Esophagus squamous epithelium (tissue), 5 donors: ENCODE measurements around the gene HMX2. TPM values are rescaled to one million over a fixed set of nuclear protein-coding genes. Genes with fewer than 3 reads are reported as not detected.

Source experiments
- DNase-seq: peaks from one replicate; lab custom pipeline; 2025; lab: John Stamatoyannopoulos, UW
- H3K27ac ChIP-seq, 4 donors: fragments of 200-600 bp; sonication (generic); one replicate each; pipeline ENCODE4 v1.5.1; 2016 to 2019; ENCODE audit warnings: mild to moderate bottlenecking in 1 of 4
- H3K27me3 ChIP-seq, 4 donors: fragments of 200-600 bp; sonication (generic); 1 replicate in 3 of 4; 2 replicates in 1 of 4; pipeline versions ENCODE4 v1.5.1 to v1.6.0; 2017 to 2021; ENCODE audit warnings: antibody characterized with exemption in 1 of 4
- H3K36me3 ChIP-seq, 3 donors: fragments of 200-600 bp; sonication (generic); one replicate each; pipeline ENCODE4 v1.5.1; 2016 to 2019
- H3K4me1 ChIP-seq, 3 donors: fragments of 200-600 bp; sonication (generic); one replicate each; pipeline ENCODE4 v1.5.1; 2017 to 2019
- H3K4me3 ChIP-seq, 4 donors: fragments of 200-600 bp; sonication (generic); 1 replicate in 3 of 4; 2 replicates in 1 of 4; pipeline ENCODE4 v1.5.1; 2016 to 2019; ENCODE audit warnings: mild to moderate bottlenecking in 2 of 4, moderate library complexity in 1 of 4
- H3K9me3 ChIP-seq, 3 donors: fragments of 200-600 bp; sonication (generic); one replicate each; pipeline ENCODE4 v1.5.1; 2016 to 2019
- CTCF ChIP-seq, 6 experiments: fragments of 450-650 bp in 4 of 6; fragments of 200-600 bp in 2 of 6; sonication (generic) in 2 of 6; IDR thresholded peaks; one replicate each; pipeline ENCODE4 v1.5.1; 2016 to 2019; ENCODE audit warnings: antibody characterized with exemption in 6 of 6, mild to moderate bottlenecking in 4 of 6, moderate library complexity in 4 of 6
- POLR2A ChIP-seq, 4 donors: fragments of 450-650 bp; IDR thresholded peaks; one replicate each; pipeline ENCODE4 v1.6.1; 2017; ENCODE audit warnings: antibody characterized with exemption in 4 of 4, mild to moderate bottlenecking in 4 of 4, moderate library complexity in 3 of 4
- WGBS, 2 donors: methylation state at CpG; one replicate each; pipeline ENCODE4 v1.1.5; 2018; 5-methylcytosine and 5-hydroxymethylcytosine counted together
- intact Hi-C: fragments of 100-400 bp; cut with DNase I; formaldehyde crosslinking; loops from one replicate; pipeline ENCODE4 v1.15.0; 2022
- total RNA-seq, 4 donors: library from RNA; depleted of rRNA; stranded (reverse); fragments of >200 nt; gene quantifications; one replicate each; pipeline ENCODE4 v1.1.0, GENCODE V29; 2016
- donor health status: DM: yes; HTN: yes; CAD: no.

The HMX2 gene
- total RNA-seq, 4 donors from 2014 or later: not detected

GRCh38 chr10:123141791-123142700 lies 5.9 kb upstream of the HMX2 start:
- Histone ChIP-seq H3K9me3 (no peaks in the 10 kb centered on the region), H3K36me3 (no peaks in the 10 kb centered on the region), H3K4me1 (peaks cover 18 to 62% (median 29%) of the 10 kb centered on the region in 3 donors), H3K4me3 (no peak overlapping the region), H3K27me3 (peaks cover 56 to 100% (median 87%) of the 10 kb centered on the region in 4 donors), H3K27ac (no peak overlapping the region)
- no peak for DNase-seq
- 8 to 26% methylated on average over 15 to 24 of the region's 38 CpGs for WGBS, 2 donors
- intact Hi-C loops: no loop called here
- TF ChIP-seq POLR2A (IDR thresholded peaks at IDR 0.05) (no peak), CTCF (IDR thresholded peaks at IDR 0.05) (no peak)

GRCh38 chr10:123142701-123143161 lies 5.2 kb upstream of the HMX2 start:
- H3K4me1 ChIP-seq: peaks cover 14 to 60% (median 26%) of the 10 kb centered on the region in 3 donors
- TF ChIP-seq POLR2A (IDR thresholded peaks at IDR 0.05) (no peak), CTCF (IDR thresholded peaks at IDR 0.05) (no peak)
- no peak overlapping the region for H3K4me3 ChIP-seq
- intact Hi-C loops: no loop called here
- WGBS, 2 donors: 17% methylated on average over 19 of the region's 33 CpGs; no CpG with 5 or more reads in 1 of the 2 donors
- H3K36me3 ChIP-seq: no peaks in the 10 kb centered on the region
- no peaks in the 10 kb centered on the region for H3K9me3 ChIP-seq
- no peak for DNase-seq
- no peak overlapping the region for H3K27ac ChIP-seq
- H3K27me3 ChIP-seq: peaks cover 55 to 100% (median 86%) of the 10 kb centered on the region in 4 donors

- Histone ChIP-seq H3K4me3 (no peak overlapping the region), H3K9me3 (no peaks in the 10 kb centered on the region), H3K36me3 (no peaks in the 10 kb centered on the region), H3K4me1 (peaks cover 18 to 63% (median 29%) of the 10 kb centered on the region in 3 donors), H3K27me3 (peaks cover 57 to 100% (median 87%) of the 10 kb centered on the region in 4 donors), H3K27ac (no peak overlapping the region)
- 11 to 14% methylated on average over 21 to 28 of the region's 33 CpGs for whole genome bisulfite sequencing, 2 donors
- intact Hi-C loops: no loop called here
- no peak for TF ChIP-seq POLR2A (IDR thresholded peaks at IDR 0.05)
- no peak for TF ChIP-seq CTCF (IDR thresholded peaks at IDR 0.05)
- DNase-seq: no peak
Observed at GRCh38 chr10:123143162-123143824, 4.6 kb upstream of the HMX2 start.

GRCh38 chr10:123143825-123144168 lies 4.1 kb upstream of the HMX2 start:
- Histone ChIP-seq H3K9me3 (no peaks in the 10 kb centered on the region), H3K36me3 (no peaks in the 10 kb centered on the region), H3K27ac (no peak overlapping the region), H3K4me3 (no peak overlapping the region), H3K27me3 (peaks cover 57 to 100% (median 88%) of the 10 kb centered on the region in 4 donors), H3K4me1 (peaks cover 23 to 68% (median 34%) of the 10 kb centered on the region in 3 donors)
- no peak for DNase-seq
- intact Hi-C loops: no loop called here
- TF ChIP-seq CTCF (IDR thresholded peaks at IDR 0.05): no peak
- no peak for TF ChIP-seq POLR2A (IDR thresholded peaks at IDR 0.05)
- 21 to 24% methylated on average over 9 to 10 of the region's 10 CpGs for WGBS, 2 donors
